Measurements from ENCODE around the gene OR6Q1.

Gene OR6Q1

GRCh38 chr11:58024601-58025091 lies 6.1 kb upstream of the OR6Q1 start:
- no peak for TF ChIP-seq CTCF (conservative IDR thresholded peaks at IDR 0.05; ENCODE audit: low read depth)
- ChIA-PET CTCF (no interaction called here), POLR2A (ENCODE audit: low non-redundant PET) (no interaction called here)
- no peak overlapping the region for H3K27ac ChIP-seq
- DNase-seq (ENCODE audit: low spot score): no peak

- H3K27ac ChIP-seq: no peak overlapping the region
- ChIA-PET CTCF (no interaction called here), POLR2A (ENCODE audit: low non-redundant PET) (no interaction called here)
- DNase-seq (ENCODE audit: low spot score): no peak
- TF ChIP-seq CTCF (conservative IDR thresholded peaks at IDR 0.05; ENCODE audit: low read depth): no peak
These were observed 3.4 kb upstream of the OR6Q1 start for GRCh38 chr11:58027341-58027740.

GRCh38 chr11:58028687-58029411 lies 1.9 kb upstream of the OR6Q1 start:
- no peak overlapping the region for H3K27ac ChIP-seq
- TF ChIP-seq CTCF (conservative IDR thresholded peaks at IDR 0.05; ENCODE audit: low read depth): no peak
- DNase-seq (ENCODE audit: low spot score): no peak
- ChIA-PET CTCF (no interaction called here), POLR2A (ENCODE audit: low non-redundant PET) (no interaction called here)

GRCh38 chr11:58034471-58034870 lies 3.7 kb downstream of the OR6Q1 start:
- no peak overlapping the region for H3K27ac ChIP-seq
- ChIA-PET CTCF (no interaction called here), POLR2A (ENCODE audit: low non-redundant PET) (no interaction called here)
- DNase-seq (ENCODE audit: low spot score): no peak
- no peak for TF ChIP-seq CTCF (conservative IDR thresholded peaks at IDR 0.05; ENCODE audit: low read depth)

- ChIA-PET CTCF (no interaction called here), POLR2A (ENCODE audit: low non-redundant PET) (no interaction called here)
- H3K27ac ChIP-seq: no peak overlapping the region
- no peak for DNase-seq (ENCODE audit: low spot score)
- no peak for TF ChIP-seq CTCF (conservative IDR thresholded peaks at IDR 0.05; ENCODE audit: low read depth)
These were observed 8.8 kb downstream of the OR6Q1 start for GRCh38 chr11:58039589-58039988.

GRCh38 chr11:58043379-58043778 lies 12.6 kb downstream of the OR6Q1 start:
- ChIA-PET POLR2A (ENCODE audit: low non-redundant PET) (no interaction called here), CTCF (interaction anchor here (0.7 kb wide), 1 partner anchor 475 kb away, joined by 3 read pairs; no protein-coding TSS in a partner anchor)
- TF ChIP-seq CTCF (conservative IDR thresholded peaks at IDR 0.05; ENCODE audit: low read depth): no peak
- DNase-seq (ENCODE audit: low spot score): no peak
- H3K27ac ChIP-seq: no peak overlapping the region

Measured in RWPE1 (cell line).